HG02852 (cell line): ENCODE measurements around the gene ZNF563.
"Not testable (repeated sequence)": the region's sequence is repeated elsewhere in the genome, so short reads cannot be mapped to it uniquely, and the experiment has no call there.

Experiments
- ATAC-seq: cut with Tn5 transposase; IDR thresholded peaks from one replicate; pipeline ENCODE4 v1.9.1; 2021; ENCODE audit warnings: mild to moderate bottlenecking, moderate library complexity; ENCODE audit not compliant: unreplicated experiment

ZNF563 gene

DNA sequence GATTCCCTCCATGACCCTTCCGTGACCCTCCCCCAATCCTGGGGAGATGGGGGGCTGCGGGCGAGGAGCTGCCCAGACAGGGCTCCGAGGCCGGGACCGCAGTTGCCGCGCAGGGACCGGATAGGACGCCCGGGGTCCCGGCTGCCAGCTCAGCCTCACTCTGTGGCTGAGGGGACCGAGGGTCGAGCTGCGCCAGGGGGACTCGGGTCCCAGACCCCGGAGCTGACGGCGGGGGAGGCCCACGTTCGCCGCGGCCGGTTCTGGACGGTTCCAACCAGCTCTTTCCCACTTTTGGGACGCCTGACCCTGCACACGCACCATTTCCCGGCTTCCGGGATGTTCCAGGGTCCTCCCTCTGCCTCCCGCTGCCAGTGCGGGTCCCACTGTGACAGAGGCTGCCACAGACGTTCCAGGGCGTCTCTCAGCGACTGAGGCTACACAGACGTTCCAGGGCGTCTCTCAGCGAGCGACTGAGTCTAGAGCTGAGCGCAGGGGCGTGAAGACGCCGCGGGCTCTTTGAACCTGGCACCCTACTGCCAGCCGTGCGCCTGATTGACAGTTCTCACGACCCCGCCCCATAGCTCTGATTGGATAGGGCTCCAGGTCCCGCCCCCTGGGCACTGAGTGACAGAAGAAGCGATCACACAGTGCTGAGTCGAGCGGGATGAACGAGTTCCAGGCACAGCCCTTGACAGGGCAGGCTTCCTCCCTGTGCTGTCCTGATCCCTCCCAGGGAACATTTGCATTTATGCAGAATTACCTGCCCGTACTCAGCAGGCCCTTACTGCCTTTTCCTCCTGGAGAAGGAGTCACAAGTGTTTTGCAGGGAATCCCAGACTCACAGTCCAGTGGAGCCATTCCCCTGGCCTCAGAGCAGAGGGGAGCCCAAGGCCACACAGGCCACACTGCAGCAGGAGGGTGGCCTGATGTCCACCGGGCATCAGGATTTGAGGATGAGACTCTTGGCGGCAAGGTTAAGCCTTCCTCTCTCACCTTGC lies at the start of gene ZNF563:
TSS of gene ZNF563 (minus strand) at position 472 of the 998 bp plus-strand sequence. CDS start at position 321, 151 bp downstream.
- ATAC-seq, result peak; percentile 93

- ATAC-seq, result no peak
These were observed 47.0 kb upstream of the ZNF563 start for GRCh38 chr19:12380444-12380737.

DNA sequence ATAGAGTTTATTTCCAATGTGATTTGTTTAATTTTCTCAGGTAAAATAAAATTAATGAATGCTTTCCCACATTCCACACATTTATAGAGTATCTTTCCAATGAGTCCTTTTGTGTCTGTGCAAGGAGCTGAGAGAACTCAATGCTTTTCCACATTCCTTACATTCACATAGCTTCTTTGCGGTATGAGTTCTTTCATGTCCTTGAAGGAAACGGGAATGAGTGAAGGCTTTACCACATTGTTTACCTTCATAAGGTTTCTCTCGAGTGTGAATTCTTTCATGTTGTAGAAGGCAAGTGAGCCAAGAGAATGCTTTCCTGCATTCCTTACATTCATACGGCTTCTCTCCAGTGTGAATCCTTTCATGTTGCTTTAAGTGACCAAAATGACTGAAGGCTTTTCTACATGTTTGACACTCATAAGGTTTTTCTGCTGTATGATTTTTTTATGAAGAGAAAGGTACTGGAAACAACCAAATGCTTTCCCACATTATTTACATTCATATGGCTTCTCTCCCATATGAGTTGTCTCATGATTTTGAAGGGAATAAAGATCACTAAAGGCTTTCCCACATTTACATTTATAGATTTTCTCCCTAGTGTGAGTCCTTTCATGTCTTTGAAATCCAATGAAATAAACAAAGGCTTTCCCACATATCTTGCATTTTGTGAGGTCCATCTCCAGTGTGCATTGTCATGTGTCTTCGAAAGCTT lies 46.5 kb upstream of the ZNF563 start:
- ATAC-seq, result no peak

DNA sequence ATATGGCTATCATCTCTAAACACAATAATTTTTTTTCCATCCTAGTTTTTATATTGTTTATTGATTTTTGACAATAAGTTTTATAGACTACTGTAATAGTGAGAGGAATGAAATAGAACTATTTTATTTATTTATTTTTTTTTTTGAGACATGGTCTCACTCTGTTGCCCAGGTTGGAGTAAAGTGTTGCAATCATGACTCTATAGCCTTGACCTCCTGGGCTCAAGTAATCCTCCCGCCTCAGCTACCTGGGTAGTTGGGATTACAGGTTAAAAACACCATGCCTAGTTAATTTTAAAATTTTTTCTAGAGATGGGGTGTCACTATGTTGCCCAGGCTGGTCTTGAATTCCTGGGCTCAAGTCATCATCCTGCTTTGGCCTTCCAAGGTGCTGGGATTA lies 40.6 kb upstream of the ZNF563 start:
- no peak for ATAC-seq

GRCh38 chr19:12365236-12366162 lies 32.1 kb upstream of the ZNF563 start, which contains the start of gene ZNF442:
TSS of gene ZNF442 (minus strand) at chr19:12365683. CDS start at chr19:12363631, 2,052 bp downstream.
- peak; percentile 92 for ATAC-seq

DNA sequence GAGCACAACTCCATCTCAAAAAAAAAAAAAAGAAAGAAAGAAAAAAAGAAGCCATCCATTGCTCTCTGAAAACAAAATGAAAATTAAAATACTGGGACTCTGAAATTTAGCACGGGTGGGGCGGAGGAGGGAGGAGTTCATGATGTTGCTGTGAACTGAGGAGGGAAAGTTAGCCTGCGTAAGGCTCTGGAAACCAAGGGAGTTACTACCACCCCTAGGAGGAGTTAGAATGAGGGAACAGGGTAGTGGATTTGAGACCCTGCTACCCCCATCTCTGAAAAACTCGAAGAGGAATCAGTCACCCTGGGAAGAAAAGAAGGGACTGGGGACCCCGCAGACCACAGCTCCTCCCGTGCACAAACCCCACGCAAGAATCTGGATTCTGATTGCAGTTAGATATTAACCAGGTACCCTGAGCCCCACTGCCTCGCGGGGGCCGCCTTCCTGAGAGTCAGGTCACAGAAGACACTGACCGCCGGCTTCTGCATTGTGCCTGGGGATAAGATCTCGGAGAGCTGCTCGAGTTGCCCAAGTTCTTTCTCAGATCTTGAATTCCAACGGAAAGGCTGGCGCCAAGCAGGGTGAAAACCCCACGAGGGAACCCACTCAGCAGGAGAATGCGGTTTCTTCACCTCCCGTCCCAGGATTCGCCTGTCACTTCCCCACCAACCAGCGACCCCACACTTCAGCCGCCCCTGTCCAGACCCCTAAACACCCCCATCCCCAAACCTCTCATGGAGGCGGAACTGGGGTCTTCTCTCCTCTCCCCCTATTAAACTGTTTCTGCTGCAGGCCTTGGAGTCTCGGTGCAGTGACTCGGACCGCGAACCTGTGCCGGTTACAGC lies 31.2 kb upstream of the ZNF563 start:
- no peak for ATAC-seq

DNA sequence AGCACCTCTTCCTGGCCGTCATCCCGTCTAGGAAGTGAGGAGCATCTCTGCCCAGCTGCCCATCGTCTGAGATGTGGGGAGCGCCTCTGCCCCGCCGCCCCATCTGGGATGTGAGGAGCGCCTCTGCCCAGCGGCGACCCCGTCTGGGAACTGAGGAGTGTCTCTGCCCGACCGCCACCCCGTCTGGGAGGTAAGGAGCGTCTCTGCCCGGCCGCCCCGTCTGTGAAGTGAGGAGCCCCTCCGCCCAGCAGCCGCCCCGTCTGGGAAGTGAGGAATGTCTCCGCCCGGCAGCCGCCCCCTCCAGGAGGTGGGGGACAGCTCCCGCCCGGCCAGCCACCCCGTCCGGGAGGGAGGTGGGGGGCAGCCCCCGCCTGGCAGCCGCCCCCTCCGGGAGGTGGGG lies 28.8 kb upstream of the ZNF563 start:
- ATAC-seq, result not testable (repeated sequence)

- ATAC-seq, result no peak
These were observed 19.9 kb upstream of the ZNF563 start for GRCh38 chr19:12353375-12353774.

DNA sequence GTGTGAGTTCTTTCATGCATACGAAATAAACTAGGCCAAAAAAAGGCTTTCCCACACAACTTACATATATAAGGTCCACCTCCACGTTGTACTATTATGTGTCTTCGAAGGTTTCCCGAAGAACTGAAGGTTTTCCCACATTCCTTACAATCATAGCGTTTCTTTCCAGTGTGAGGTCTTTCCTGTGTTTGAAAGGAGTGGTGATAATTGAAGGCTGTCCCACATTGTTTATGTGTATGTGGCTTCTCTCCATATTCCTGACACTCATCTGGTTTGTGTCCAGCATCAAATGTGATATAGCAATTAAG lies 17.4 kb upstream of the ZNF563 start:
- ATAC-seq, result no peak

DNA sequence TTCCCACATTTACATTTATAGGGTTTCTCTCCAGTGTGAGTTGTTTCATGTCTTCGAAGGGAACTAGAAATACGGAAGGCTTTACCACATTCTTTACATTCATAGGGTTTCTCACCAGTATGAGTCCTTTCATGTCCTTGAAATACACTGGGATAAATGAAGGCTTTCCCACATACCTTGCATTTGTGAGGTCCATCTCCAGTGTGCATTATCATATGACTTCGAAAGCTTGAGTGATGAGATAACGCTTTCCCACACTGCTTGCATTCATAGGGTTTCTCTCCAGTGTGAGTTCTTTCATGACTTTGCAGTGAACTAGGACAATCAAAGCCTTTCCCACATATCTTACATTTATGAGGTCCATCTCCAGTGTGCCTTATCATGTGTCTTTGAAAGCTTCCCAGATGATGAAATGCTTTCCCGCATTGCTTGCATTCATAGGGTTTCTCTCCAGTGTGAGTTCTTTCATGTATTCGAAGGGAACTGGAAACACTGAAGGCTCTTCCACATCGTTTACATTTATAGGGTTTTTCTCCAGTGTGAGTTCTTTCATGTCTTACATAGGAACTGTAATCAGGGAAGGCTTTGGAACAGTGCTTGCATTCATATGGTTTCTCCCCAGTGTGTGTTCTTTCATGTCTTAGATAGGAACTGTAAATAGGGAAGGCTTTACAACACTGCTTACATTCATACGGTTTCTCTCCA lies 16.9 kb upstream of the ZNF563 start:
- no peak for ATAC-seq

- ATAC-seq, result no peak
These were observed 13.5 kb upstream of the ZNF563 start for GRCh38 chr19:12346896-12347295.

DNA sequence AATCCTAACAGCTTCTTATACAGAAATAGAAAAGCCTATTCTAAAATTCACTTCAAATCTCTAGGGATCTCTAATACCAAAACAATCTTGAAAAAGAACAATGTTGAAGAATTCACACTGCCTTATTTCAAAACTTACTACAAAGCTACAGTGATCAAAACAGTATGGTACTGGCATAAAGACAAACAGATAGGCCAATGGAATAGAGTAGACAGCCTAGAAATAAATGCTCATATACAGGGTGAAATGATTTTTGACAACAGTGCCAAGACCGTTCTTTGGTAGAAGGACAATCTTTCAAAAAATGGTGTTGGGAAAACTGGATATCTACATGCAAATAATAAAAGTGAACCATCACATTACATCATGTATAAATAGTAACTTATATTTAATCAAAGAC lies 11.8 kb upstream of the ZNF563 start:
- no peak for ATAC-seq

DNA sequence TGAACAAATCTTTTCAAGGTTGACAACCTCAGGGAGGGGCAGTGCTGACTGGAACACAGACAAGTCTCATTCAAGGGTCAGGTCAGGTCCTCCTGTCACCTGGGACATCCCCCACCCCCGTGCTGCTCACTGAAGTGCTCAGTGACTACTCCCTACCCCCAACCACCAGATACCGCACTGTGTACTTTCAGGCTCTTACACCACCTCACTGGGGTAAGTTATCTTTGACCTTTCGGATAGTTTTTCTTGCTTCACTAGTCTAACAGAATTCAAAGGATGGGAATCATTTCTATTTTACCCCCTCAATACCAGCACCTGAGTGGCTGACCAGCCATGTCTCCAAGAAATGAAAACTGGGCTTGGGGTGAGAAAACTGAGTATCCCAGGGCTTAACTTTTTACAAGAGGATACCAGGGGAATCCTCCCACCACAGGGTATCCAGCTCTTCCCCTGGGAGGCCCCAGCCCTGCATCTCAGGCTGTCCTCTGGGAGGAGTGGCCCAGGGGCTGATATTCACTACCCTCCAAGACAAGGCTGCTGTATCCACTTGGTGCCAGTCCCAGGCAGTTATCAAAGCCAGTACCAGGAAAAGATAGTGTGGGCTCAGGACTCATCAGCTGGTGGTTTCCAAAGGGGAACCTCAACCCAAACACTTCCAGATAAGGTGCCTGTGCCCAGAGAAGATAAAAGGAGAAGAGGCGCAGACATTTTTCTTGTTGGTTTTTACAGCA lies 2.1 kb downstream of the ZNF563 start:
- peak; percentile 42 for ATAC-seq

DNA sequence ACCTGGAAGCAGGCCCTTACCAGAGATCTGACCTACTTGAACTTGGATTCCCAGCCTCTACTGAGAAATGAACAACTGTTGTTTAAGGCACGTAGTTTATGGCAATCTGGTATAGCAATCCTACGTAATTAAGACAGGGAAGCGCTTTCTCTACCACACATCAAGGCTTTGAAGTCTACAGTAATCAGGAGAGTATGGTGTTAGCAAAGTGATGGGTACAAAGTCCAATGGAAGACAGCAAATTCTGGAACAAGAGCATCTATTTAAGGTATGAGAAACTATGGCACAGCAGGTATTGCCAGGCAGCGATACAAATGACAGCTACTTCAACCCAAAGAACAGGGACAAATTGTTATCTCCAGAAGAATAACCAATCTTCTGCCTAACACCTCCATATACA lies 3.1 kb downstream of the ZNF563 start:
- ATAC-seq, result no peak

GRCh38 chr19:12325690-12326089 lies 7.7 kb downstream of the ZNF563 start:
- no peak for ATAC-seq

GRCh38 chr19:12318782-12319413 lies 14.5 kb downstream of the ZNF563 start:
- ATAC-seq, result no peak

- ATAC-seq, result no peak
These were observed 18.9 kb downstream of the ZNF563 start for GRCh38 chr19:12314553-12314952.

DNA sequence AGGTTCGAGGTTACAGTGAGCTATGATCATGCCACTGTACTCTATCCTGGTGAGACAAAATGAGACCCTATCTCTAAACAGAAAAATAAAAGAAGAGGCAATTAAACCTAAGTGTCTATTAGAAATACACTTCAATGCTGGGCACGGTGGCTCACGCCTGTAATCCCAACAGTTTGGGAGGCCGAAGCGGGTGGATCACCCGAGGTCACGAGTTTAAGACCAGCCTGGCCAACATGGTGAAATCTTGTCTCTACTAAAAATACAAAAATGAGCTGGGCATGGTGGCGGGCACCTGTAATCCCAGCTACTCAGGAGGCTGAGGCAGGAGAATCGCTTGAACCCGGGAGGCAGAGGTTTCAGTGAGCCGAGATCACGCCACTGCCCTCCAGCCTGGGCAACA lies 24.5 kb downstream of the ZNF563 start:
- not testable (repeated sequence) for ATAC-seq
